NCI-H2029 (cell line): ENCODE data around the gene ATP23.

Source experiments
- DNase-seq: peaks from one replicate; lab custom pipeline; 2025; lab: John Stamatoyannopoulos, UW

ATP23 gene

DNA sequence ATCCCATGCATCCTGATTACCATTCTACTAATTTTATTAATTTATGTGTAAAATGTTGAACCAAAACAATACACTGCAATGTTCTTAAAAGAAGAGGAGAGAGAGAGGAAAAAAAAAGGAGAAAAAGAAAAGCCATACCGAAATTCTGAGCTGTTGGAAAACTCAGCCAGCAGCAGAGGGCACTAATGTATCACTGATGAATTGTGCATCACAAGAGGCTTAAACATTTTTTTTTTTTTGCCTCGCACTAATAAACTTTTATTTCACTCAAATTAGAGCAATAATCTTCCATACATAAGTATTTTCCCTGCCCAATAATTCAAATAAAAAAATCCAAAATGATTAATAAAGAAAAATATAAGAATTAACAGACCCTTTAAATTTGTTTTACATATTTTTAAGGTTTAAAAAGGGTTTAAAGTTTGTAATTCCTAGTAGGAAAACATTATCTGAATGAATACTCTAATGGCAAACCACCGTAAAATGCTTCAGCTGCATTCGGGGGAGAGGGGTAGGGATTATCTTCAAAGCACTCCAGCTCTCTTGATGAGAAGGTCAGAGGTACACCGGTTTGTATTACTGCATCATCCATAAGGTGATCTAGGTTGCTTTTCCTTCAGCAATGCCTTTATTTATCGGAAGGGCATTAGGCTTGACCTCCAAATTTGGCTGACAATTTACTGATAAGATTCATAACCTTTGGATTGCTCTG, 41.9 kb downstream of the ATP23 start:
- peak; percentile 39 for DNase-seq

DNA sequence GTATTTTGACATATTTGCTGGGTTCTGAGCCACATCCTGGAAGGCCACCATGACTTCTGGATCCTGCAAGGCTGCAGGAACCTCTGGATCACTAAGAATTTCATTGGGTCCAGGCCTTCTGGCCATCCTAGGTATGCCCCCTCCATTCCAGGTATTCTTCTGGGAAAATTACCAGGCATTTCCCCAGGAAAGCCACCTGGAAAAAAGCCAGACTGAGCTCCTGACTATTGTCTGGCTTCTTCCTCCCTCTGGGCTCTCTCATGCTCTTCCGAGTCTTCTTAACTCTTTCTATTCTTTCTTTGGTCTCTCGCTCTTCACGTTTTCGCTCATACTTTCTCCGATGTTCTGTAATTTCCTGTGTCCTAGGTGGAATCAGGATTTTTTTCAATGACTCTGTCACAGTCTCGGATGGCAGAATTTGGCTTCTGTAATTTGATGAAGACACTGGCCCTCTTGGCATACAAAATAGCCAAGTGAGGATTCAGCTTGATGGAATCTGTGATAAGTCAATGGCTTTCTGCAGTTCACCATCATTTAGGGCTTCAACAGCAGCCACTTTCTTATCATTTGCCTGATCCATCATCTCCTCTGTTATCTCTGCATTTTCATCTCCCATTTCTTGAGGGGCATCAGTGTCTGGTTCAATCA, 42.6 kb downstream of the ATP23 start:
- DNase-seq: no peak

GRCh38 chr12:57984629-57985151, 43.3 kb downstream of the ATP23 start:
- DNase-seq: no peak

DNA sequence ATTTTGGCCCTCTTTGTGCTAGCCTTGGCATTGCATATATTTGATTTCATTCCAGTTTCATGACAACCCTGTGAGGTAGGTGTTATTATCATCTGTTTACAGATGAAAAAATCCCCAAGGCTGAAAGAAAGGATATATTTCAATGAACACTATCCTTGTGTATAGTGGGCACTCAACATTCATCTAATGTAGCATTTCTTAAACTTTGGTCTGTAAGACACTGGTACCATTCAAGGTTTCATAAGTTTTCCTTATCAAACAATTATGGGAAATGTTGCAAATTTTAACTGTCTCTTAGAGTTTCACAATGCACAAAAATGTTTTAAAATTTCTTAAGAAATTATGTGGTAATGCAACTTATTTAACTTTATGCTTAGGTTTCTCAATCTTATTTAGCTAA, 44.3 kb downstream of the ATP23 start:
- DNase-seq: no peak

GRCh38 chr12:57989838-57990237, 48.5 kb downstream of the ATP23 start:
- DNase-seq: no peak

GRCh38 chr12:57990241-57990883, 49.0 kb downstream of the ATP23 start:
- DNase-seq: no peak

GRCh38 chr12:57992001-57992400, 50.6 kb downstream of the ATP23 start:
- DNase-seq: no peak

DNA sequence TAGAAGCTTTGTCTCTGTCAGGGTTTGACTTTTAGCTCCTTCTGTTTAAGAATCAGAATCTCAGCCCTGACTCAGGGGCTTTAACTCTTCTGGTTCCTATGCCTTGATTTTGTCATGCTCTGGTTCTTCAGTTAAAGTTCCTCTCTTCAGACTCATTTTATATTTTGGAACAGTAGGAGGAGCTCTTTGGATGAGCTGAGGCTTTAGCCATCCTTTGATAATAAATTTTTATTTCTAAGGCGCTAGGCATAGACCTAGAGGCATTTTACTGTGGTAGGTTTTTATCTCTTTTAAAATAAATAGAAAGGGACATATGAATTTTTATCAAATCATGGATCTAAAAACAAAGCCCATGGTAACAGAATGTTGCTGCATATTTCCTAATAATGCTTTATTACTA, 51.7 kb downstream of the ATP23 start:
- DNase-seq: no peak

GRCh38 chr12:57993834-57994233, 52.5 kb downstream of the ATP23 start:
- no peak for DNase-seq

DNA sequence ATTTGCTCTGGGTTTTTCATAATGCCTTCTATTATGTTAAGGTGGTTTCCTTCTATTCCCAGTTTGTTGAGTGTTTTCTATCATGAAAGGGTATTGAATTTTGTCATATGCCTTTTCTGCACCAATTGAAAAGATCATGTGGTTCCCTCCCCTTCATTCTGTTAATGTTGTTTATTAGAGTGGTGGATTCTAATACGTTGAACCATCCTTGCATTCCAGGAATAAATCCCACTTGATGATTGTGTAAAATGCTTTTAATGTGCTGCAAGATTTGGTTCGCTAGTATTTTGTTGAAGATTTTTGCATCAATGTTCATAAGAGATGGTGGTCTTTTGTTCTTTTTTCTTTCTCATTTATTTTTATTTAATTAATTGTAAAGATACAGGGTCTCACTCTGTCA, 55.2 kb downstream of the ATP23 start:
- DNase-seq: no peak

DNA sequence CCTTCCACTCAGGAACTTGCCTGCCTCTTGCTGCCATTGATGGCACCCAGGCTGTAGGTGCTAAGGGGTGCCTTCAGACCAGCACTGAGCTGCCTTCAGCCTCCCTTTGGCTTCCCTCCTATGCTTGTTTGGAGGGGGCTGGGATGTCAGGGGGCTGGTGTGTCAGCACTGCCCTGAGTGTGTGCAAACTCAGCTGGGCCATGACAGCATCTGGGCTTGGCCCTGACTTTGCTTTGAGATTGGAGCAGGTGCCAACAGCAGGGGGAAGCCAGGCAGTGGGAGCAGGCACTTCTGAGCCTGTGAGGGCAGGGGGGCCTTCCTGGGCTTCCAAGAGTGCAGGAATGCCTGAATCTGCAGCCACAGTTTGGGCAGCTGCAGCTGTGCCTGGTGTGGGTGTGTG, 56.9 kb downstream of the ATP23 start:
- DNase-seq: no peak

DNA sequence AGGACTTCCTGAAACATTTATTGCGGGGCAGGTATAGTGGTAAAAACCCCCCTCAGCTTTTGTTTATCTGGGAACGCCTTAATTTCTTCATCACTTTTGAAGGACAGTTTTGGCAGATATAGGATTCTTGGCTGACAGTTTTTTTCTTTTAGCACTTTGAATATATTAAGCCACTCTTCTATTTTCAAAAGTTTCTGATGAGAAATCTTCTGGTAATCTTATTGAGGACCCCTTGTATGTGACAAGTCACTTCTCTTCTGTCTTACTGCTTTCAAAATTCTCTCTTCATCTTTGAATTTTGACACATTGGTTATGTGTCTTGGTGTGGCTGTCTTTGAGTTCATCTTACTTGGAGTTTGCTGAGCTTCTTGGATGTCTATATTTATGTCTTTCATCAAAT, 59.1 kb downstream of the ATP23 start:
- no peak for DNase-seq

GRCh38 chr12:58007875-58008274, 66.5 kb downstream of the ATP23 start:
- DNase-seq: no peak

DNA sequence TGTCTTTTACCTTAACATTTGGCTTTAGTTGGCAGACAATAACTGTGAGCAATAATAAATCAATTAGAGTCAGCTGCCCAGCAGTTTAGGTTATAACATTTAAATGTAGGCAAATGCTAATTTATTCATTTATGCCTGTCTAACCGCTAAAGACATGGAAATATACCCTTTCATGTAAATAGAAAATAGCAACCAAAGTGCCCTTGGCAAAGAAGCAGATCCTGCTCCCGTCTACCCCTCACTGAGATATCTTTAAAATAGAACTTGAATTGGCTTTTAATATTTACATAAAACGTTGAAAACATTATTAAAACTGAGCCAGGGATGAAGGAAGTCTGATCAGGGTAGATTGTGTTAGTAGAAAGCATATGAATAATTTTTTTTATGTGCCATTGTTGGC, 67.3 kb downstream of the ATP23 start:
- DNase-seq: no peak
